ENCODE measurements around the gene PFKP.
A peak's percentile ranks its signal among the peaks of the same experiment; 100 is the strongest.

The PFKP gene

GRCh38 chr10:3067118-3067858, at the start of gene PFKP:
Gene PFKP, plus strand, starts transcription at chr10:3067548. Its CDS starts 48 bp downstream, at chr10:3067596.
- peak; percentile 79 for DNase-seq (ENCODE audit: low spot score)

GRCh38 chr10:3018247-3018646, 49.1 kb upstream of the PFKP start:
- DNase-seq (ENCODE audit: low spot score) = no peak

- DNase-seq (ENCODE audit: low spot score) = no peak
Measured at GRCh38 chr10:3020311-3020710, 47.0 kb upstream of the PFKP start.

- no peak for DNase-seq (ENCODE audit: low spot score)
Measured at GRCh38 chr10:3020881-3021280, 46.5 kb upstream of the PFKP start.

GRCh38 chr10:3022027-3022426, 45.3 kb upstream of the PFKP start:
- DNase-seq (ENCODE audit: low spot score) = no peak

- DNase-seq (ENCODE audit: low spot score) = no peak
Measured at GRCh38 chr10:3023892-3024291, 43.5 kb upstream of the PFKP start.

- no peak for DNase-seq (ENCODE audit: low spot score)
Measured at GRCh38 chr10:3025026-3025683, 42.2 kb upstream of the PFKP start.

- DNase-seq (ENCODE audit: low spot score) = no peak
Measured at GRCh38 chr10:3027866-3028265, 39.5 kb upstream of the PFKP start.

GRCh38 chr10:3028441-3028840, 38.9 kb upstream of the PFKP start:
- no peak for DNase-seq (ENCODE audit: low spot score)

GRCh38 chr10:3030765-3031164, 36.6 kb upstream of the PFKP start:
- DNase-seq (ENCODE audit: low spot score) = no peak

GRCh38 chr10:3031490-3031889, 35.9 kb upstream of the PFKP start:
- no peak for DNase-seq (ENCODE audit: low spot score)

GRCh38 chr10:3033925-3034324, 33.4 kb upstream of the PFKP start:
- DNase-seq (ENCODE audit: low spot score) = no peak

GRCh38 chr10:3034616-3035015, 32.7 kb upstream of the PFKP start:
- no peak for DNase-seq (ENCODE audit: low spot score)

- no peak for DNase-seq (ENCODE audit: low spot score)
Measured at GRCh38 chr10:3036155-3037021, 31.0 kb upstream of the PFKP start.

GRCh38 chr10:3037182-3037581, 30.2 kb upstream of the PFKP start:
- DNase-seq (ENCODE audit: low spot score) = no peak

GRCh38 chr10:3040069-3040468, 27.3 kb upstream of the PFKP start:
- DNase-seq (ENCODE audit: low spot score) = no peak

- DNase-seq (ENCODE audit: low spot score) = no peak
Measured at GRCh38 chr10:3042589-3042988, 24.8 kb upstream of the PFKP start.

- DNase-seq (ENCODE audit: low spot score) = peak; percentile 87
Measured at GRCh38 chr10:3043512-3044368, 23.6 kb upstream of the PFKP start.

- DNase-seq (ENCODE audit: low spot score) = peak; percentile 92
Measured at GRCh38 chr10:3045471-3046209, 21.7 kb upstream of the PFKP start.

GRCh38 chr10:3046210-3046779, 21.1 kb upstream of the PFKP start:
- no peak for DNase-seq (ENCODE audit: low spot score)
